ENCODE results near the gene CNTNAP4.
A peak's percentile ranks its signal among the peaks of the same experiment; 100 is the strongest.

Gene CNTNAP4

DNA sequence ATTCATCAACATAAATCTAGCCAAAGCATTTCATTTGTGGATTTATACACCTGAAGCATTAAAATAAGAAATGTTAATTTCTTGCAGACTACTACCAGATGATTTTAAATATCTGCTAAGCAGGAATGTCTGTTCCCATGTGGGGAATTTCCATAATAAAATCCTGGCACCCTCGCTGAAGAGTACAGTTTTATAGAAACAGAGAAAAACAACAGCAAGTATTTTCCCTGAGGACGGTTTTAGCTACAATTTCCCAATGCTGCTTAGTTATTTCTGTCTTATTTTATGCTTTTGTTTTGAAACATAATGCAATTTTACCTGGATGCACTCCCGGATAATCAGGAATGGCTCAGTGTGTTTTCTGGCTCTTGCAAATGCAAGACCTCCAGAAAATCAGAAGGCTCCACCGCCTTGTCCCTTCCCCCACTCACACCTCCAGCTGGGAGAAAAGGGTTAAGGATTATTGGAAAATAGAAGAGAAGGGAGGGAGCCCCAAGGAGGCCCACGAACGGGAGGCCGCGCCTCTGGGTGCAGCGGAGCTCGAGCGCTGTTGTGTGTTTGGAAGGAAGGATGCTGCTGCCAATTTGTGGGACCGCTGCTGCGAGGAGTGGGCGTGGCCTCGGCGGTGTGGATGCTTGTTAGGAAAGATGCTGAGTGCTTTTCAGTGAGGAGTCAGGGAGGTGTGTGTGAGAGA is at the start of gene CNTNAP4:
Gene CNTNAP4 (plus strand): TSS at position 657 of the 694 bp plus-strand sequence. CDS start 262 bp downstream, outside the sequence.
- no peak for DNase-seq

DNA sequence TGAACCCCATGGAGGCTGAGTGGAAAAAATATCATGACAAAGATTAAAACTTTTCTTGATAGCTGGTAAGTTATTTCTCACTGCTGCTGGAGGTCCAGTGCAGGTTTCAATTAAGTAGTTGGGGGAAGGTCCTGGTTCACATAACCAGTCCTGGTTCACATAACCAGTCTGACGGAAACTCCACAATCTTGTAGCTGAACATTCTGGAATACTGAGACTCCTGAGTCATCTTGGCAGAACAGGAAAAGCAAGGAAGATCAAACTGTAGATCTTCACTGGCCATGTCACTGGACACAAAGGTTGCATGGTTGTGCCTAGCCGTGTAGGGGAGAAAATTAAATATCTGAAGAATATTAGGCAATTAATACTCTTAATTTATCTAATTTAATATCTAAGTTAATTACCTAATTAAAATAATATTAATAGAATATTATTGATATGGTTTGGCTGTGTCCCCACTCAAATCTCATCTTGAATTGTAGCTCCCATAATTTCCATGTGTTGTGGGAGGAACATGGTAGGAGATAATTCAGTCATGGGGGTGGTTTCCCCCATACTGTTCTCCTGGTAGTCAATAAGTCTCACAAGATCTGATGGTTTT is 48.6 kb upstream of the CNTNAP4 start:
- DNase-seq, result no peak

DNA sequence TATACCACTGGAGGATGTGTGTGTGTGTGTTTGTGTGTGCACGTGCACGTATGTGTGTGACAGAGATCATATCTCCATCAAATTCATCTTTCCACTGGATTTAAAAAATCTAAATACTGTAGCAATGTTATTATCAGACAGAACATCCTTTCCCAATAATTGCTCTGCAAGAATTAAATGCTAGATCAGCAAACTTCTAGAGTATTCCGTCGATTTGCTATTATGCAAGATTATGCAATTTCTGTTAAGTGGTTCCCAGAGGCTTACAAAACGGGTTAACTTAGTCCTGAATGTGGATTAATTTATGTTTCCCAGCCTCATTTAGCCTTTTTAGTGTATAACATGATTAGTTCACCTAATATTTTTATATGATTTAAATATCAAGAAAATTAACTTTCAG is 44.5 kb upstream of the CNTNAP4 start:
- no peak for DNase-seq

DNA sequence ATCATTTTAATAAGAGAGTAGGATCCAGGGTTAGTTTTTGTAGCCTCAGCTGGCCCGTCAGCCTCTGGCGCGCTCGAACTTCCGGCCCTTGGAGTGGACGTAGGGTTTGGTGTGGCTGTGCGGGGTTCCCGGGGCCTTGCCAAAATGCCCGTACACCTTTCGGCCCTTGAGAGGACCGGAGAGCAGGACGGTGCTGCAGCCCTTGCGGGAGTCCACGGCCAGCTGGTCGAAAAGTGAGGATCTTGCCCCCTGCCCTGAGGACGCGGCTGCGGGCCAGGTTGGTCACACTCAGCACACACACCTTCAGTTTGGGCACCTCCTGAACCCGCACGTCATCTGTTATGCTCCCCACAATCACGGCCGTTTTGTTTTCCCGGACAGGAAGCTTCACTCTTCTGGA is 42.2 kb upstream of the CNTNAP4 start:
- peak; percentile 50 for DNase-seq

DNA sequence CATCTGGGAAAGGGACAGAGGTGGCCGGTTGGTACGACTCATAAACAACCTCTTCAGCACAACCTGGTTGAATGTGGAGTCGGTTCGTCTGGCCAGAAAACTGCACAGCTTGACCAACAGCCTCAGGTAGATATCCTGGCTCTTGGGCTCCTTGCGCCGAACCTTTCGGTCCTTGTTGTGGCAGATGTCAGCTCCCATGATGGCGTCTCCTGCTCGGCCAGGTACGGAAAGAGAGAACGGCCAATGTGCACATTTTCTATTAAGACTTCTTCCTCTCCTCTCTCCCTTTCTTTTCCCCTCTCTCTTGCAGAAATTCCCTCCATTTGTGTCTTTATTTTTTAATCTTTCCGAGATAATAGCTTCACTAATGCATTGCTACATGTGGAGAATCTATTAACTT is 41.8 kb upstream of the CNTNAP4 start:
- DNase-seq, result peak; percentile 55

DNA sequence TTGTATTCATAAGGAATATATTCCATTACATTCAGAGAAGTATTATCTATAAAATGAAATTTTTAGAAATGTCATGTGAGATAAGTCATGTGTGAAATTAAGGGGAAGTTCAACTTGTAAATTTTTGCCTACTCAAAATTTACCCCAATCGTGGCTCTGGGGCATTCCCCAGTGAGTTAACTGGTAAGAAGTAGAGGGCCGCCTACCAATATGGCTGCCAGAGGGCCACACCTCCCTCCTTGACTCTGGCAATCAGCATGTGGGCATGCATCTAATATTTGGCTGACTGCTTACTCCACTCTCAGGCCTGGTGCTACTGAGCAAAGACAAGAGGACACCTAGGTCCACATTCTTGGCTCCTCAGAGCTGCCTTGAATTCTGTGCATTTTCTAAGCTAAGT is 39.7 kb upstream of the CNTNAP4 start:
- DNase-seq, result peak; percentile 42

DNA sequence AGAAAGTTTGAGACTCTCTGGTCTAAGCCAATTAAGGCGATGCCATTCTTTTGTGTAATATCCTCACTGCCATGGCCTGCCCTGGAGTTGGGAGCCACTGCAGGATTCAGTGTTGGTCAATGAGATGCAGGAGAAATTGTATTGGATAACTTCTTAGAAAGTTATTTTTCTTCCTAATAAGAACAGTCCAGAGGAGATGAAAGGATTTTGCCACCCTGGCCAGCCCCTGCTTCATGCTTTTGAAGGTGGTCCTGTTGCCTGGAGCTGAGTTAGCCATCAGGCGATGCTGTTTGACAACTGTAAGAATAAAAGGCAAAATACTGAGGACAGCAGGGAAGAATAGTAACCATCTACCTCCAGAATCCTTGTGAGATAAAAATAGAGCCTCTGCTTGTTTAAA is 35.4 kb upstream of the CNTNAP4 start:
- no peak for DNase-seq

DNA sequence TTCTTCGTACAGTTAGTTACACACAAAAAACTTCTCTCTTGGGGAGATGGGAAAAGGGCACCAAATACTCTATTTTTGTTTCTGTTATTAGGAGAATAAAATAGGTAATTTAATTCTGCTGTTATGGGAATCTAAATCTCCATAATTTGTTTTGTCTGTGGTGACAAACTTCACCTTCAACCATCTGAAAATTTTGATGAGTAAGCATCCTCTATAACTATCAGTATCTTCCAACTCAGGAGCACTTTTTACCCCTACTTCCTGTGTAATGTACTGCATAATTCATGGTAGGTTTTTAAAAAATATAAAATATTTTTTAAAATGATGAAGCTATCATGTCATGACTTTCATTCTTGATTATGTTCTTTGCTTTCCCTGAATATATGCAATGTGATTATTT is 33.6 kb upstream of the CNTNAP4 start:
- no peak for DNase-seq

DNA sequence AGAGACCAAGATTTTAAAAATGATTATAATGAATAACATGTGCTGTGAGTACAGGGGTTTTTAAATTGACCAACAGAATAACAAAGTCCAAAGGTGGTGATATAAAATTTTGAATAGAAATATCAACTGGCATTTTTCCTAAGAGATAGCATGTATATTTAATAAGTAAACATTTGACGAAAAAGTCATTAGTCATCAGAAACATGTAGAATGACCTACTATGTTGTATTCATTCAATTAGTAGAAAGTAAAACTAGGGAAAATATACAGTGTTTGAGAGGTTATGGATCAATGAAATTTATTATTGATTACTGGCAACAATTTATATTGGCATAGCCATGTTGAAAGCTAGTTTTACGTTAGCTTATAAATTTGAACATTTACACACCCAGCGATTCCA is 30.6 kb upstream of the CNTNAP4 start:
- no peak for DNase-seq

DNA sequence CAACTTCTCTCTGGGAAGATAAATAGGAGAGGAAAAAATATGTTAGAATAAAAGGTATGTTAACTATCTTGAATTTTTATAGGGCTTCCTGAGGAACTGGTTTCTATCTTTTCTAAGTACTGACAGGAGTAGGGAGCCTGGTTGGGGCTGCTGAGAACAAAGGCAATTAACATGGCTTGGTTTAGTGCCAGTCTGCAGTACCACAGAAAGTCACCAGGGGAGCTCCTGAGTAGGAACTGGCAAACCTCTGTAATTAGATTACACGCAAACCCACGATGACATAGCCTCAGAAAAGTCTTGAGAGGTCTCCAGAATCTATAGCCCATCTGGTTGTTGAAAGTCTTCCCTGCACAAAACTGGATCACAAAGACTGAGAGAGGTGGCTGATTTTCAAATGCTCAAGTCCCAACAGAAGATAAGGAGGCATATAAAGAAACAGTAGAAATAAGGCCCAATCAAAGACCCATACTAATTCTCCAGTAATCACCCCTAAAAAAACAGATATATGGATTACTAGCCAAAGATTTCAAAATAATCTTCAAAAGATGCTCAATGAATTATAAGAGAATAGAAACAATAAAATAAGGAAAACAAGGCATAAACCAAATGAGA is 11.7 kb upstream of the CNTNAP4 start:
- DNase-seq, result peak; percentile 57

DNA sequence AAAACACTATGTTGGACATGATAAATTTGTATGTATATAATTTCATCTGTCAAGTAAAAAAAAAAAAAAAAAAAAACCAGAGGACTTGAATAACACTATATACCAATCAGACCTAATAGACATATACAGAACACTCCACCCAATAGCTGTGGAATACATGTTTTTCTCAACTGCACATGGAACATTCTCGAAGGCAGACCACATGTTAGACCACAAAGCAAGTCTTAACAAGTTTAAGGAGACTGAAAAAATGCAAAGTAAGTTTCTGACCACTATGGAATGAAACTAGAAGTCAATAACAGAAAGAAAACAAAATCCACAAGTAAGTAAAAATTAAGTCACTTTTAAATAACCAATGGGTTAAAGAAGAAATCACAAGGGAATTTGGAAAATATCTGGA is 8.4 kb upstream of the CNTNAP4 start:
- no peak for DNase-seq

DNA sequence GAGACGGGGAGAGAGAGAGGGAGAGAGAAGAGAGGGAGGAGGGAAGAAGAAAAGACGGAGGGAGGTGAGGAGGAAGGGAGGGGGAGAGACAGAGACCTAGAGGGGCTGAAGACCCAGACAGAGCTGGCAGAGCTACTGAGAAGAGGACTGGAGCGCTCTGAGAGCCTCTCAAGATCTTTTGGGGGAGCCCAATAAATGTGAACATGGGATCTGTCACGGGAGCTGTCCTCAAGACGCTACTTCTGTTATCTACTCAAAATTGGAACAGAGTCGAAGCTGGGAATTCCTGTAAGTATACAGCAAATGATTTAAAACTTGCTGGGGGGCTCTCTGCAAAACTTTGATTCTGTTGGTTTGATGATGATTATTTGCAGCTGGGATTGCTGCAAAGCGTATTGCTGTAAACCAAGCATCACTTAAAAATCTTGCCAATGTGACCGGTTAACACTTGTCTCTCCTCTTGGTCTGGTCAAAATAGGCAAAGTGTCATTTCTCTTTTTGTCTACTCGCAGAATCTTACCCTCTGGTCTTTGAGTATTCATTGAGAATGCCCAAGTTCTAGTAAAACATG is 344 bp downstream of the CNTNAP4 start:
- no peak for DNase-seq

DNA sequence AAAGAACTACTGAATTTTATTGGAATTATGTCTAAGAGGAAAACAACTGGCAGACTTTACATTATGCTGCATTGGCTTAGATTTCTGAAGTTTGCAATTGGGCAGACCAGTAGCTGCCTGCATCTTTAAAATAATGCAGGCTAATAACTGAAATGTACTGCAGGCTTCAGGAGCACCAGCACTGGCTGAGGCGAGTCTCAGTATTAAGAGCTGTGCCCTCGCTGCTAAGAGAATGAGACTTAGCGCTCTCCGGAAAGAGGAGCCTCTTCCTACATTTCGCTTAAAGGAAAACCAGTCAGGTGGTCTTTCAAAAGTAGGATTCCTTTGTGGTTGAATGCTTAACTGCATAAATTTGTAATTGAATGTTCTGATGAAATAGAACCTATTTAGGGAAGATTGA is 885 bp downstream of the CNTNAP4 start:
- DNase-seq, result no peak

DNA sequence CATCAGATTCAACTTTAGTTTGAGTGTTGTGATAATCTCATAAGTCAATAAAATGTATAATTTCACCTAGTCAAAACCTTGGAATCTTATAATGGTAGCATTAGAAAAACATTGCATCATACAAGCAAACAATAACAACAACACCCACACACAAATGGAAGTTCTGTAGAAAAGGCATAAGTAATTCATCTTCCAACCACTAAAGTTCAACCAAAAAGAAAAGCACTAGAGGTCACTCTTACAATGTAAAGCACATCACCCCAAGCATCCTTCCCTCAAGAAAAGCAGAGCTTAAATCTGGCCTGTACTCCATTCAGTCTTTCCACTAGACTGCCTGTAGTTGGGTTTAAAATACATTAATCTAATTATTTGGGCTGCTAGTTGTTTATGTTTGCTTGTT is 1.8 kb downstream of the CNTNAP4 start:
- peak; percentile 8 for DNase-seq

DNA sequence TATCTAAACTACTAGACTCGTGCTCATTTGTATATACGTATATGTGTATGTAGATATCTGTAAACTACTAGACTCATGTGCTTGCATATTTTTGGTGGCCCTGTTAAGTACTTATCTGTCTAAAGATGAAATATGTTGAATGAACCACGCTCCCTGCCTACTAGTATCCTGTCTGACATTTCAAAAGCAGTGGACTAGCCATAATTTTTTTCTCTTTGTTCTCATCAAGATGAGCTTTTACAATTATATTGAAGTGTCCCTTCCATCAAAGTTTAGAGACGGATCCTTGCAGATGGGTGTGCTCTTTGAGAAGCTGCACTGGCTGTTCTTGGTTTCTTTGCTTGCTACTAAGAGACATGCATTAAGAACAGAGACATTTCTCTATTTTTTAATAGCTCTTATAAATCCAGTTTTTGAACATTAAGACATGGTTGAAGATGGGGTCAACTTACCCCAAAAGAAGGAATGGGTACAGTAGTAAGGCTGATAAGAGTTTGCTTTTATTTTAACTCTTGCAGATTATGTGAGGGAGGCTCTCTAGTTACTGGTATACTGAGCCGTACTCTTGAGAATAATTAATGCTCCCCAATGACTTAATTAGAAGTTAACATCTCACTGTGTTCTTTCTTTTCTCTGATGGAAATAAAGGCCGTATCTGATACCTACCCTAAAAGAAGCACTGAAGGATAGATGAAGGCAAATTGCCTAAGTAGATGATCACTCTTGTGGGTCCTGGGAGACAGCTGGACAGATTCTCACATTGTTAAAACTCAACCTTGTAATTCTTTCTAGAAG is 3.4 kb downstream of the CNTNAP4 start:
- no peak for DNase-seq

DNA sequence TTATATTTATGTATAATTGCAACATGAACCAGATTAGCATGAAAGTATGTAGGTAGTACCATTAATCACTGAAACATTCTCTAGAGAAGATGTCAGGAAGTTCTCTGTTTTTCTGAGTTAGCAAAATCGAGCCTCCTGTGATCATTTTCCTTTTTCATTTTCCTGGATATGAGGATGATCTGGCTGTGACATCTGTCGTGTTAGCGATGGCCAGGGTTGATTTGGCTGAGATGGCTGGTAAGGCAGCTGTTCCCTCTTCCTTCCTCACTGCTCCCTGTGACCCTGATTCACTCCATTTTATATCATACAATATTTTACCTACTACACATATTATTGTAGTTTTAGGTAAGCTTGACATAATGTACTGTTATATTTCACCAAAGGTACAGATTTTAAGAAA is 10.3 kb downstream of the CNTNAP4 start:
- no peak for DNase-seq

DNA sequence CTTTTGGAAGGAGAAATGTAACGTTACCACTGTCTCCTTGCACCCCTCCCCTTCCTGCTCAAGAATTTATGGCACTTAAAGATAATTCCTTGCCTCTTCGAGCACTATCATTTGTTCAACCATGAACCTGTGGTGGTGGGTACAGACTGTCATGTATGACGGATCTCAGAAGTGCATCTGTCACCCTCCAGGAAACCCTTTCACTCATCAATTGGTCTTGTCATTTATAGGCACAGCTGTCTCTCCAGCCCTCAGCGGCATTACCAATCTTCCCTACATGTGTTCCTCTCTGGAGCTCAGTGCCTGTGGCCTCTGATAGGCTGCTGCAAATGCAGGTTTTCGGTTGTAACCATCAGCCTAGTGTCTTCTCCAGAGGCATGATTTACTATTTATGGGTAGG is 15.0 kb downstream of the CNTNAP4 start:
- DNase-seq, result no peak

DNA sequence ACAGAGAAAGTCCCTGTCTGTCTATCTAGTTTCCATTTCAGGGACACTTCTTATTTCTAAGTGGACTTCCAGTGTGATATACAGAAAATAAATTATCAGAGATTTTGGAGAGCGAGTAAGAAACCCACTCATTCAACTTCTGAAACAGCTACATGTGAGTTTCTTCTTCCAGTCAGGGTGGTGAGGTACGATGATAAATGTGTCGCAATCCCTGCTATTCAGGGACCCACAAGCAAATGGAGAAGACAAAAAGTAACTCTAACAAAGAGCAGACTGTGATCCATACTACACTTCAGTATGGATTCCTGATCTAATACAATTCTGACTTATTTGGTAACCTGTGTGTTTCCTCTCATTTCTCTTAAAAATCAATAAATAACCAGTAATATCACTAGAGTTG is 16.8 kb downstream of the CNTNAP4 start:
- no peak for DNase-seq

DNA sequence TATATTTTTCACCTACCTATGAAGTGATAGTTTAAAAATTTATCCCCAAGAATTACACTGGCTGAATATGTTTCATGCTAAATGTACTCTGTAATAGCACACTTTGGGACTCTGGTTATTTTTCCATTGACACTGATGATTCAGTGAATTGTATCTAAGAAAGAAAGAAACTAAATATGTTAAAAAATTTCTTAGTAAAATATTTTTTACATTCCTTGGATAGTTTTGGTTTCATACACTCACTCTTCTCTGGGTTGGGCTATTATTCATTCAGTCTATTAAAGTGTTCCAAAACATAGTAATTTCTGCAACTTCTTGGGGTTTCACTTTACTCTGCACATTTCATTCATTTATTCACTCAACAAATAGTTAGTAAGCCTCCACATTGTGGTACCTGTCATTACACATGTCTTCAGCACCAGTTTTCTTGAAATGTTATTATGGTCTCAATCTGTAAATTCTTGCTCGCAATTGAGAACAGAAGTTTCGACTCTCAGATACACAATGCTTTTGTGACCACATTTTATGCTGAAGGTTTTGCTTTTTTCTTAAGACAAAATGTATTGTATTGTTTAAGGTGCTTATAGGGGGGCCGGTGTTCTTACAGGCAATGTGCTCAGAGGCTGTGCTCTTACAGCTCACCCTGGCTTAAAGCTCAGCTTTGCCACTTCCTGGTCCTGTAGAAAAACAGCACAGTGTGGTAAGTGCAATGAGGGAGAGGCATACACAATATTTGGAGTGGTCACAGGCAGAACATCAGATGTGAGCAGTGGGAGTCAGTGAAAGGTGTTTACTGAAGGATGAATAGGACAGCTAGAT is 17.4 kb downstream of the CNTNAP4 start:
- DNase-seq, result no peak

DNA sequence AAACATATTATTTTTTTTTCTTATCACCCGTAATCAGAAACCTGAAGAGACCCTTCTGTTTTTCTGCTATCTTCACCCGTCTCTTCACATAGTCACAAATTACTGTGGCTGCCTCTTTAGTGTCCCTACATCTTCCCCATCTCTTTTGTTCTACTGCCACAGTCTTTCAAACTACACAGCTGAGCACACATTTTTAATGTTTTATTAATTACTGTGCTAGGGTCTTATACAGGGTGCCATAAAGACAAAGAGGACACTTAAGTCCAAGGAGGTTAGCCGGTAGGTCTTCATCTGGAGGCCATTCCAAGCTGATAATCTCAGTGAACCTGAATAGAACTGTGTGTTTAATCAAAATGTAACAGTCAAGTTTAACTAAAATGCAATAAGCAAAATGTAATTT is 20.7 kb downstream of the CNTNAP4 start:
- DNase-seq, result no peak

DNA sequence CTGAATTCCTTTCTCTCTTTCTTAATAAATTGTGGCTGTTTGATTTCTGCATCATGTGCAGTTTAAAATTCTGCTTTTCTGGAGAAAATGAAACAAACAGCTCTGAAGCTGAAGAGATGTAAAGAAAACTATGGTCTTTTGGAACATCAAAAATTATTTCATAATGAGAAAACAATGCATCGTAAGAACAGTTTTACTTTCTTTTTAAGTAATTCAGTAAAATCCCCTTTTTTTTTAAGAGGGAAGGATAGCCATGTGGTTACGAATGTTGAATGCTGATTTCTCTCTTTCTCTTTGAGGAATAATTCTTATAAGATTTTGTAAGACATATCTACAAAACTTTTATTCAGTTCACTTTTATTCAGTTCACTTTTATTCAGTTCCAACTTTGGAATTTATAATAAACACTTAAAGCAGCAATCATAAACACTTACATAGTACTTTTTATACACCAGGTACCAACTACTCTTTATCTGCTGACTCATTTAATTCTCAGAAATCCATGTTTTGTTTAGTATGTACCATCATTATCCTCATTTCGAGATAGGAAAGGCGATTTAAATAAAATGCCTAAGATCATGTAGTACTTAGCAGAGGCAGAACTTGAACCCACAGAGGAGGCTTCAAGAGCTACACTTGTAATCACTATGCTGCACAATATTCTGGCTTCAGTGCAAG is 26.6 kb downstream of the CNTNAP4 start:
- DNase-seq, result no peak

All from RPMI8226 (cell line).